Non-pigmented ciliary epithelial cell (primary cell): ENCODE measurements around the gene EVA1B.

Source experiments
- DNase-seq: peaks from one replicate; pipeline ENCODE4 v3.0.0-alpha.2; 2010; ENCODE audit warnings: low read depth

The EVA1B gene

DNA sequence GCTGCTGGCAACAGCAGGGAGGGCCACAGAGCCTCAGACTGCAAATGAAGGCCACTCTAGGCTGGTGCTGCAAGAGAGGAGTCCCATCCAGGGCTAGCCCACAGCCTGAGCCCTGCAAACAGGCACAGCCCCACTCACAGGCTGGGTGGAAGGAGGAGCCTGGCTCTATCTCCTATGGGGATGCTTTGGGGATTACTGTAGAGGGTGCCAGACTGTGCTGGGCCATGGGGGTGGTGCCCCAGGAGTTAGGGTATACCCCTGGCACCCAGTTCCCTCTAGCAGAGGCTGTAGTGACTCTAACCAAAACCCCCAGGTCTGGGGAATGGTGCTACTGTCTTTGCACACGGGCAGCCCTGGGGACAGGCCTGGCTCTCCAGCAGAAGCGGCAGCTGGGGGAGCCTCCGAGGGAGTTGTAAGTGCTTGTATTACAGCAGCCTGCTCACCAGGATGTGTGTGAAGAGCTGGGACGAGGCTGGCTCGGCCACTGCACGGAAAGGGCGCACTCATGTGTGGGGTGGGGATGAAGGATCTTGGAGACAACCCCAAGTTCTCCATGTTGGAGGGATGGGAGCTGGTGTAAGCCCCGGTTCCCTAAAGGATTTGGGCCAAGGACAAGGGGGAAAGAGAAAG is 23.4 kb upstream of the EVA1B start:
- DNase-seq, result no peak

DNA sequence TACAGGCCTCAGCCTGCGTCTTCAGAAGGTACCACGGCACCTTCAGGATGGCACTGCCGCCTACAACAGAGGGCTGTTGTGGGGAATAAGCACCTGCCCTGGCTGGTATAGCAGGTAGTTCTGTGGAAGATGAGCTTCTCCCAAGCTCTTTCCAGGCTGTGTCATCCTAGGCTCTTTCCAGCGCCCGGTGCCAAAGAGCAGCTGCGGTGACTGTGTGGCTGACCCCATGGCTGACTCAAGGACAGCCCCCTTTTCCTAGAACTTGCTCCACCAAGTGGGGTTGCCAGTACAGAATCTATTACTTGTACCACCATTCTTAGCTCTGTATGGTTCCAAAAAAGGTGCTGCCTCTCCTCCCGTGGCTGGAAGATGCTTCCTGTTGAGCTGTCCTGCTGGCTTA is 21.9 kb upstream of the EVA1B start:
- DNase-seq, result no peak

DNA sequence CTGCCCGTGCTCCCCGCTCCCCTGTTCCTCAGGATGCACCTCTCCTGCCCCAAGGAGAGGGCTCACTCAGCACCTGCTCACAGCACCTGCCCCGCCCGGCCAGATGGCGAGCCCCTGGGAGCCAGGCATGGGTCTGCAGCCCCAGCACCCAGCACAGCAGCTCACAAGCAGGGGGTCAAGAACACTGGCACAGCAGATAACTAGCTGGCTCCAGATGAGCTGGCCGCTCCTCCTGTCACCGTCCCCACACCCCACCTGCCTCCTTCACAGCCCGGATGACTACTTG is 20.9 kb upstream of the EVA1B start:
- DNase-seq, result no peak

DNA sequence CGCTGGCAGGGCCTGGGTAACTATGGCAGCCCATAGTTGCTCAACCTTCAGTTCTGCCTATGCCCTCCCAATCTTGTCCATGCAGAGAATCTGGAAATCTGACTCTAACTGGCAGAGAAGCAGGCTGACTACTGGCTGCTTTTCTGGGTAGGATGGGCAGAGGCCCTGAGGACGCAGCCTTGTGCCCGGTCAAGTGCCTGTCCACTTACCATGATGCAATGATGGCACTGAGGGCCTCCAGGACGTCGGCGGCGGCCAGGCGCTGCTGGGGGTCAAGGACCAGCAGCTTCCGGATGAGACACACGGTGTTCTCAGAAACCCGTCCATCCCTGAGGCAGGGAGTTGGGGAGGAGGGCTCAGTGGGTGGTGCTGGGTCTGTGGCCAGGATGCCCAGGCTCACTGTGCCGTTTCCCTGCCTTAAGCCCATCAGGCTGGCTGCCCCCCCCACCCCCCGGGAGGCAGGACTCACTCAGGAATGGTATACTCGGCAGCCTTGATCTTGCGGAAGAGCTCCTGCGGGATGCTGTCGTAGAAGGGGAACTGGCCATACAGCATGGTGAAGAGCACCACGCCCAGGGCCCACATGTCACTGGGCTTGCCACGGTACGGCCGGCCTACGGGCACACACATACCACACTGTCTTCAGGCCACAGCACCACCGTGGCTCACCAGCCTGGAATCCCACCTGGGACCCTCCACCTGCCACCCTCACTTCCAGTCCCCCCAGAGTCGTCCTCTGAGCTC is 20.4 kb upstream of the EVA1B start:
- DNase-seq, result no peak

DNA sequence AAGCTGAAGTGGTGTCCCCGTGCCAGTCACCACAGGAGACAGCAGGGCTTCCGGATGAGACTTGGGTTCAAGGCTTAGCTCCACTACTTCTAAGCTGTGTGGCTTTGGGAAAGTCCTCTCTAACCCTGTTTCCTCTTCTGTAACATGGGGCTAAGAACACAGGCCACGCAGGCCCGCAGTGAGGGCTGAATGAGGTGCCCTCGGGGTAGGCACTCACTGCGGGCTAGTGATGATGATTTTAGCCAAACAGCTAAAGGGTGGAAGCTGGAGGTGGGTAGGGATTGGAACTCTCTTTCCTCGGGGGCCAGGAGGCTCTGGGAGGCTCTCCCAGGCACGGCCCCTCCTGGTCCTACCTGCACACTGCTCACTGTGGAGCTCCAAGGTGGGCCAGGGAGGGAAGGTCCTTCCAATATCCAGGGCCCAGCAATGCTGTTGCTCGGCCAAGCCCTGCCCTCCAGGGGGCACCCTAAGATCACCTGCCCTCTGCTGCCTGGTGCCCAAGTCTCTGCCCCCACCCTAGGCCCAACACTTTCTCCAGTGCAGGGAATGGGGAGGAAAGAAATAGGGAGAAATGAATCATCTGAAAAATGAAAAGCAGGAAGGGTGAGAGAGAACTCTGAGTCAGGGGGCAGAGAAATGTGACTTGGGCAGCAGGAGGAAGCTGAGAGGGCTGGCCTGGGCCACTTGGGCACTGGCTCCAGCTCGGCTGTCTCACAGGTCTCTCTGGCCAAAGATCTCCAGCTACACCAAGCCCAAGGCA is 19.2 kb upstream of the EVA1B start:
- no peak for DNase-seq

DNA sequence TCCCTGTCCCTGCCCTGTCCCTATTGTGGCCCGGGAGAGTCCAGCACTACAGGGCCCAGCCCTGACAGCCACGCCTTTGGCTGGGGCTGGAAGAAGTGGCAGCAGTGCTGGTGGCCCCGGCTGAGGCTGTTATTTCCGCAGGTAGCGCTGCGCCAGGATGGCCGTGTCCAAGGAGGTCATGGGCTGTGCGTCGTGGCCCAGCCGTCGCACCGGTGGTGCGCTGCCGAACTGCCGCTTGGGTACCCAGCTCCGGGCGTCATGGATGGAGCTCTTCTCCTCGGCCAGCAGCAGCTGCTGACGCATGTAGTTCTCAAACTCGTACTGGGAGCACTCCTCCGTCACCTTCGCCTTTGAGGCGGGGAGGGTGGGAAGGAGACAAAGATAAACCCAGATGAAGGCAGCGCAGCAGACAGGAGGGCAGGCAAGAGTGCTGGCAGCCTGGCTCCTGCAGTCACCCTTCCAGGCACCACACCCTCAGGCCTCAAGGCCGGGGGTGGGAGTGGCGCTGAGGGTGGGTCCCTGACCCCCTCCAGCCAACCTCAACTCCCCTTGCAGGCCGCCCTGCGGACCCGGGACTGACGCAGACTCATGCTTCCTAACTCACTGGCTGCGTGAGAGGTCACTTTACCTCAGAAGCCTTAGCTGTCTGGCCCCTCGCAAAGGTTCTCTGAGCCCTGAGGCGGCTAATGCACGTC is 18.3 kb upstream of the EVA1B start:
- DNase-seq, result no peak

DNA sequence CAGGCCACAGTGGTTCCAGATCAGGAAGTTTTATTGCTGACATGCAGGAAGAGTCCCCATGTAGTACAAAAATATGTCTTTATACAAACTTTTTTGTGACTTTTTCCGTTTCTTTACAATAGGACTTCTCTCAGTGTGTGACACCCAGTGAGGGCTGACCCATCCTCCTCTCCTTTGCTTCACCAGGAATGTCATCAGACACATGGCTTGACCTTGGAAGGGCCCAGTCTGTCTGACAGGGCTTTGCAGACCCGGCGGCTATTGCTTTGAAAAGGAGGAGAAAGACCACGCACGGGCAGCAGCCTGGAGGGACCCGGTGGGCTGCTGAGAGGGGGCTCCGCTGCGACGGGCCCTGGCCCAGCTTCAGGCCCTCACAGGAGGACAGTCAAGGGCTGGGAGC is 16.2 kb upstream of the EVA1B start:
- DNase-seq, result no peak

DNA sequence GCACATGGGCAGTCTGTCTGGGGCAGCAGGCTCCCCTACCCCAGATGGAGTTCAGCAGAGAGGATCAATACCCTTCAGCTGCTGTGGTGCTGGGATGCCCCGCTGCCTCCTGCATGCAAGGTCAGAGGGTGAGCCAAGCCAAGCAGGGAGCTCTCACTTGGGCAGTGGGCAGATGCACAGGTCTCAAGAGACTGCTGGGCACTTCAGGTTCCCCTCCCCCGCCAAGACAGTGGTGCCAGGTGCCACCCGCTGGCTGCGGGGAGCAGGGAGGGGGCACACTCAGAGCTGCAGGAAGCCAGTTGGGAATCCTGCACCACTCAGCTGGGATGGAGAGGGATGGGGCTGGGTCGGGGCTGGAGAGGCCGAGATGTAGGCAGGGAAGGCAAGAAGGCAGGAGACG is 15.8 kb upstream of the EVA1B start:
- no peak for DNase-seq

DNA sequence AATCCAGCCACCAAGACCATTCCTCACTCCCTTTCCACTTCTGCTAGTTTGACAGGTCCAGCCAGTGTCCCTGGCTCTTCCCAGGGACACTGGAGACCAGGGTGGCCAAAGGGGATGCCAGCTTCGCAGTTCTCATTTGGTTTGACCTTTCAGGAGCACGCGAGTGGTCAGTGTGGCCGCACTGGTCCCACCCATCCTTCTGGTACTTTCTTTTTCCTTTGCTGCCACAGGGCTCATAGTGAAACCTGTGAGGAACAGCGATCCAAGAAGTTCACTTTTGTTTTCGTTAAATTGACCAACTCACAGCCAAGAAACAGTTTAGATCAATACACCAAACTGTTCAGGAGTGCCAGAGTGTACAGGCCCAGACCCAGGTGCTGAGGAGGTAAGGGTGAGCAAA is 14.4 kb upstream of the EVA1B start:
- no peak for DNase-seq

DNA sequence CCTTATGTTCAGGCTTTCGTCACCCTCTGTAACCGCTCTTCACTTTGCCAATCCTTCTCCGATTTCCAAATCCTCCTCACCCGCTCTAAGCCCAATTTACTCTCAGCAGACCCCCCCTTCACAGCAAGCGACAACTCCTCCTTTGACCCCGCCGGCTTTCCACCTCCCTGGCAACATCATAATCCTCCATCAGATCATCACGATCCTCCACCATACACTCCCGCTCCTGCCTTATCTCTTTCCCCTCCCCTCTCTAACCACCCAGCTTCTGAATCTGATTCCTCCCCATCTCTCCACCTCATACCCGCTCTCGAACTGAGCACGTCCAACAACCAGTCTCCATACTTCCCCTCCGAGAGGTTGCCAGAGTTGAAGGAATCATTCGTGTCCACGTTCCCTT is 7.5 kb upstream of the EVA1B start:
- DNase-seq, result no peak

DNA sequence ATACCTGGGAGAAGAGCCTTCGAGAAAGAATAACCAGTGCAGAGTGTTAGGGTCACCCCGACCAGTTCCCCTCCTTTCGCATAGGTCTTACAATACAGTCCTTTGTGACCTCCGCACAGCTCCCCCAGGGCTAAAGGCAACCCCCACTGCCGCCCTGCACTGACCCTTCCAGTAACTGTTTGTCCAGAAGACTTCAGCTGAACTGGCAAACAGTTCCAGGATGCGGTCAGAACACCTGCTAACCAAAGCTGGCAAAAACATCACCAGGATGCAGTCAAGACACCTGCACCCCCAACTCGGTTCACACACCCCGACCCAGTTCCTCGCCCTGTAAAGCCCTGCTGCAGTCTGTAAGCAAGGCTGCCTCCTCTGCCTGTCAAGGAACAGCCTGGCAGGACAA is 6.4 kb upstream of the EVA1B start:
- DNase-seq, result no peak

DNA sequence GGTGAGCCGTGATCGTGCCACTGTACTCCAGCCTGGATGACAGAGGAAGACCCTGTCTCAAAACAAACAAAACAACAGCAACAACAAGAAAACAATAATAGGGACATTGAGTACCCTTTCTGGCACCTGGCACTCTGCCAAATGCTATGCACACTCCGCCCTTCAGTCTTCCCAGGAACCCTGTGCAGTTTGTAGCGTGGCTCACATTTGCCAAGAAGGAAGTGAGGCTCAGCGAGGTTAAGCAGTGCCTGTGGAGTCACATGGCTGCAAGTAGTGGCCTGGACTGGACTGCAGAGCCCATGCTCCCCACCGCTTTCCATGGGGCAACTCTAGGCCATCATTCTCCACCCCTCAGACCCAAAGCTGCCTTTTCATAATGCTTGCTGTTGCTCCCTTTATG is 5.3 kb upstream of the EVA1B start:
- no peak for DNase-seq

DNA sequence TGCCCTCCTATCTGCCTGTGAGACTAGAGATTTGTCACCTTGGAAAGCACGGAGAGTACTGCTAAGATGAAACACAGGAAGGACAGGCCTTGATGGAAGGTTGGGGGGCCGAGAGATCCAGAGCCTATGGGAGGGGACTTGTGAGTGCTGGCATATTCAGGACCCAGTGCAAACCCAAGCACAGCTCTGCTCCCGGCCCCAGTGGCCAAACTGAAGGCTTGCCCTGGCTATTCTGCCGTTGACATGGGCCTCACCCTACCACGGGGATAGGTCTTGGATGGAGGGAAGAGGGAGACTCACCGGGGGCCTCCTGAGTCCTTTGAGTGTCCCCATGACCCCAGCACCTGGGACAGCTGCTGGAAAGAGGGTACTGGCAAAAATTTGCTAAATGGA is 4.6 kb upstream of the EVA1B start:
- DNase-seq, result no peak

DNA sequence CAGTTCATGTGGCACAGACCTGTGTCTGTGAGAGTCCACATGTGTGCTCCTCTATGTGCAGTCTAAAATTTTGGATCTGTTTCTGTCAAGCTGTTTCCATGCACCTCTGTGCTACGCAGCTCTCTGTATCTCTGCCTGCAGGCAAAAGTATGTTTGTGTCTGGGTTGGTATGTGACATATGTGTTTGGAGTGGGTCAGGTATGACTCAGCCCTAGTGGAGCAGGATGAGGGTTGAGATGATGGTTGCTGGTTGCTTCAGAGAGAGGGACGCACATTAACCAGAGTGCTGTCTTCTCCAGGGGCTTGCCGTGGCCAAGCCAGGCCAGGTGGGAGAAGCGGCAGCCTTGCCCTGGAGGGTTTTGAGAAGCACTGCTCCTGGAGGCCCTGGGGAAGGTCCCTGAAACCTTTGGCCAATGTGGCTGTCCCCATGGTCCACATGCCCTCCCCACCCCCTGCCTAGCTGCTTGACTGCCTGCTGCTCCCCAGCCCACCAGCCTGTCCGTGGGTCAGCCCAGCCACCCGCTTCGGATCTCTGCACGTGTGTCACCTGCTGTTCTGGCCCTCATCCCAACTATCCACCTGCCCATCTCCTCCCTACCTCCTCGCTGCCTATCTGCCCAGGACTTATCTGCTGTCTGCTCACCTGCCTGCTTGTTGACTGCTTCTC is 4.1 kb upstream of the EVA1B start:
- no peak for DNase-seq

DNA sequence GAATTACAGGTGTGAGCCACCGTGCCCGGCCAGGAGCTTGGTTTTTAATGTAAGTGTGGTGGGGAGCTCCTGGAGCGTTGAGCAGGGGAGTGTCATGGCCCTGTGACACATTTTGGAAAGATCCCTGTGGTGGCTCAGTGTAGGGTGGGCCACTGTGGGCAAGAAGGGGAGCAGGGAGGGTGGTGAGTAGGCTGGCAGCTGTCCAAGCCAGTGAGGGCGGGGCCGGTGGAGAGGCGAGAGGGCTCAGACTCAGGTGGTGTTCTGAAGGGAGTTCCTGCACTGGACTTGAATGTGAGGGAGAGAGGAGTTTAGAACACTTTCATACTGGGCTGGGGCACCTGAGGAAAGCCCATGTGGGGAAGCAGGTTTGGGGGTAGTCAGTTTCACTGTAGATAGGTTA is 3.1 kb upstream of the EVA1B start:
- no peak for DNase-seq

DNA sequence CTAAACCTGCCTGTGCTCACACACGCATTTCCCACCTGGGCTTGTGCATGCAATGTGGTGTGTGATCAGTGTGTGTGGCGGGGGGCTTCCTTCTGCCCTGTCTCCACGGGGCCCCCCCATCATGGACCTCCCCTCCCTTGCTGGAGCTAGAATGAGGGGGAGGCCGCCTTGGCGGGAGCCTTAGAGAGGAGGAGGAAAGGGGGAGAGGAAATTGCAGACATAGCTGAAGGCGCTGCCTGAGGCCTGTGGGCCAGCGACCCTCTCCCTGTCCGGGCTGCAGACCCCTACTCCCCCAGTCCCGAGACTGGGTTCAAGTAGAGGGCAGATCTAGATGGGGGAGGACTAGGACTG is 883 bp upstream of the EVA1B start:
- DNase-seq, result no peak

DNA sequence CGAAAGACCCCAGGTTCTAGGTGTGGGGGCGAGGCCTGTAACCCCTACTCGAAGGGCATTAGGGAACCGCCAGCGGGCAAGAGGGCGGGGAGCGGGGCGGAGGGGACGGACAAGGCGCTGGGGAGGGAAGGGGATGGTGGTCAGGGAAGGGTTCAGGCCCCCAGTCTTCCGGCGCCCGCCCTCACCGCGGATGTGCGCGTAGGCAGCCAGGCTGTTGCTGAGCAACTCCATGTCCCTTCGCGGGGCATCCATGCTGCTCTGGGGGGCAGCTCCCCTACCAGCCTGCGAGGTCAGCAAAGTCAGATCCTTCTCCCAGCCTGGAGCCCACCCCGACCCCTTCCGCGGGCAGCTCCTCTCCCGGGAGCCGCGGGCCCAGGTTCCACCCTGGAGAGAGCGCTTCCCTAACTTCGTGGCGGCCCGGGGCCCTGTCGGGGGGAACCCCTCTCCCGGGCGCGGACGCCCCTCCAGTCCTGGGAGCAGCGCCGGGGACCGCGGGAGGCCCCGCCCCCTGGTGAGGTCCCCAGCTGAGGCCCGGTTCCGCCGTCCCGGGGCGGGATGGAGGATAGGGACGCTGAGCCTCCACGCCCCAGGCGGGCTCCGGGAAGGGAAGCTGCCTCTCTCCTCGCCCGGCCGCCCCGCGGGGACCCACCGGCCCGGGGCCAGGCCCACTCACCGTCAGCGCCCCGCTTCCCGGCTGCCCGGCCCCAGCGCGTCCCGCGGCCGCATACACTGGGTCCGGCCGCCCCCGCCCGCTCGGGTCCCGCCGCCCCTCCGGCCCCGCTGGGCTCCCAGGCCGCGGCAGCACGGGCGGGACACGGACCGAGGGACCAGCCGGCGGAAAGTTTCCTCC is 434 bp downstream of the EVA1B start:
- DNase-seq, result no peak

DNA sequence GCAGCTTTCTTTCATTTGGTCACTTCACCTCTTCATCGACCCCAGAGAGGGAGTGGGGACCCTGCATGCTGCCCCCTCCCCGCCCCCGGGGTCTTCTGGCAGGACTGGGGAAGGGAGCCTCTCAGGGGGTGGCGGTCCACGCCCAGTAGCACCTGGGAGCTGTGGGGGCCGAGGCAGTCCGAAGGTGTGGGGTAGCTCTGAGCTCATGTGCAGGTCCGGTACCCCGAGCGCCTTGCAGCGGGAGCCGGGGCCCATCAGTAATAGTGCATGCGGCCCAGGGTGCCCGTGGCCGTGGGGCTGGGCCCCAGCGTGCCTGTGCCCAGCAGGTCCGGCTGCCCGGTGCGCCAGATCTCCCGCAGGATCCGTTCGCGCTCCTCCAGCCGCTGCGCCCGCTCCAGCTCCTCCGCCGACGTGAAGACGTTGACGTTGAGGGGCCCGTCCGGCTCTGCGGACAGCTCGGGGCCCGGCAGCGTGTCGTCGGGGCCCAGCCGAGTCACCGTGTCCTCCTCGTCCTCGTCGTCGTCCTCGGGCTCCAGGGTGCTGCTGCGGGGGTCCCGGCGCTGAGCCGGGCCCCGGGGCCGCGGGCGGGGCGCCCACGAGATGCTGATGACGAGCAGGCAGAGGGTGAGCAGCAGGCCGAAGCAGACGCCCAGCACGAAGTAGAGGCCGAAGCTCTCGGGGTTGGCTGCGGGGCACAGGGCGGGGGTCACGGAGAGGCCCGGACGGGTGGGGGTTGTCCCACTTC is 1.2 kb downstream of the EVA1B start:
- no peak for DNase-seq

DNA sequence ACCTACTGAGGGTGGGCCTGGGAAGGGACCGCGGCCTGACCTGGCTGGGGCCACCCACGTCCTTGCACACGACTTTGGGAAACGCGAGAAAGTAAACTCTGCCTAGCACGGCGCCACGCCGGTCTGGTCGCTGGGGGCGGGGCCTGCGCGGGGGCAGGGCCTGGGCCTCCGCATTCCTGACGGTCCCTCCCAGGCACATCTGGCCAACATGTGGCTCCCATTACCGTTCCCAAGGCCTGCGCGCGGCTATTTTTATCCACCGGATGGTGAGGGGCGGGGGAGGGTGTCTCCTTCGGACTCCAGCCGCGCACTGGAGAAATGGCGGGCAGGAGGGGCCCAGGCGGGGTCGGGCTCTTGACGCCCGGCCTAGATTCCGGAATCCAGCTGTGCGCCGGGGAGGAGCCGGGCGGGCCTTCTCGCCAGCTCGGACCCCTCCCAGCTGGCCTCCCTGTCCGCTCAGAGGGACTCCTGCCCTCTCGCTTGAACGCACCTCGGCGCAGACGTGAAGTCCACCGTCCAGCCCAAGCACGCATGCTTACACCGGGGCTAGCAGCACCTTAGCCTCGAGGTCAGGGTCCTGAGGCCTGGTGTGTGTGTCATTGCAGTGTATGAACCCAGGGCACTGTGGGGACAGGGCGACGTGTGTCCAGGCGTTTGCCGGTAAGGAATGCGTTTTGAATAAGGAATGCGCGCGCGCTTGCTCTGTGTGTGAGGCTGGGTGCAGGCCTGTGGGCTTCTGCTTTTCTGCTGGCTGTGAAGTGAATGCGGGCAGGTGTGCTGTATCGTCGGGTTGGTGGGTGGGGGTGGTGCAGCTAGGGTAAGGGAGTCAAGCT is 2.1 kb downstream of the EVA1B start:
- DNase-seq, result no peak

DNA sequence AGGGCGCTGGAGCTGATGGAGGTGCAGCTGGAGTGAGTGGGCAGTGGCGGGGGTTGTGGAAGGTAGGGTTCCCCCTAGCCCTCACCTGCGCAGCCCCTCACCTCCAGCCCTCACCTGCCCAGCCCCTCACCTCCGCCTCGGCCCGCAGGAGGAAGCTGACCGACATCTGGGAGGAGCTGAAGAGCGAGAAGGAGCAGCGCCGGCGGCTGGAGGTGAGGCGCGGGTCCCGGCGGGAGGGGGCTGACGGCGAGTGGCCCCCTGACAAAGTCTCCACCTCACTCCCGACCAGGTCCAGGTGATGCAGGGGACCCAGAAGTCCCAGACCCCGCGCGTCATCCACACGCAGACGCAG is 2.7 kb downstream of the EVA1B start:
- no peak for DNase-seq
